SU-DHL-6 (cell line): Measurements from ENCODE around the gene CDKL4.
"Not testable (repeated sequence)": the region's sequence is repeated elsewhere in the genome, so short reads cannot be mapped to it uniquely, and the experiment has no call there.

ENCODE experiments used
- H2AFZ ChIP-seq: fragments of 200-600 bp; sonication (generic); 2 replicates; pipeline ENCODE4 v1.6.1; 2014; ENCODE audit warnings: low read depth, mild to moderate bottlenecking, moderate library complexity, mixed read lengths, antibody characterized with exemption, low read length; ENCODE audit not compliant: severe bottlenecking
- H3F3A ChIP-seq: fragments of 200-600 bp; shearing (Covaris generic); 2 replicates; pipeline ENCODE4 v1.6.0; 2016; ENCODE audit warnings: antibody characterized with exemption, mild to moderate bottlenecking; ENCODE audit not compliant: insufficient read depth
- H3K27ac ChIP-seq: fragments of 200-600 bp; sonication (generic); 2 replicates; pipeline ENCODE4 v1.5.1; 2016; ENCODE audit warnings: low read depth, mild to moderate bottlenecking, low read length, moderate library complexity, mixed read lengths
- H3K27me3 ChIP-seq: fragments of 200-600 bp; sonication (generic), shearing (Covaris generic); 2 replicates; pipeline ENCODE4 v1.6.0; 2014; ENCODE audit warnings: mild to moderate bottlenecking, low read length
- H3K36me3 ChIP-seq: fragments of 200-600 bp; sonication (generic); 2 replicates; pipeline ENCODE4 v1.6.1; 2014; ENCODE audit warnings: mild to moderate bottlenecking, low read length, mixed read lengths
- H3K4me2 ChIP-seq: fragments of 300-600, 200-600 bp; shearing (Covaris generic), sonication (generic); 2 replicates; pipeline ENCODE4 v1.6.0; 2014; ENCODE audit warnings: low read length, low read depth, mild to moderate bottlenecking; ENCODE audit not compliant: poor library complexity, severe bottlenecking
- H3K4me3 ChIP-seq: fragments of 200-600 bp; sonication (generic); 2 replicates; pipeline ENCODE4 v1.5.1; 2014; ENCODE audit warnings: antibody characterized with exemption, low read length, mild to moderate bottlenecking, mixed read lengths; ENCODE audit not compliant: insufficient read depth, poor library complexity, severe bottlenecking
- H3K79me2 ChIP-seq: fragments of 200-600 bp; sonication (generic); 2 replicates; pipeline ENCODE4 v1.6.1; 2014; ENCODE audit warnings: mild to moderate bottlenecking, low read length, moderate library complexity; ENCODE audit not compliant: insufficient read depth
- H3K9ac ChIP-seq: fragments of 200-600 bp; sonication (generic); 2 replicates; pipeline ENCODE4 v1.7.0; 2014; ENCODE audit warnings: mild to moderate bottlenecking, low read length
- H3K9me2 ChIP-seq: fragments of 200-600 bp; sonication (generic); replicated peaks from 2 replicates; pipeline ENCODE4 v1.6.1; 2014; ENCODE audit warnings: low read length; ENCODE audit not compliant: insufficient read depth
- H3K9me3 ChIP-seq: fragments of 200-600 bp; sonication (generic); 2 replicates; pipeline ENCODE4 v1.6.1; 2014; ENCODE audit warnings: low read length, mixed read lengths; ENCODE audit not compliant: insufficient read depth
- H4K20me1 ChIP-seq: fragments of 200-600 bp; sonication (generic); 2 replicates; pipeline ENCODE4 v1.6.1; 2014; ENCODE audit warnings: low read depth, mild to moderate bottlenecking, antibody characterized with exemption, low read length, moderate library complexity, mixed read lengths
- CTCF ChIP-seq: fragments of 200-600 bp; sonication (generic); IDR thresholded peaks from one replicate; pipeline ENCODE4 v1.5.1; 2017; ENCODE audit warnings: antibody characterized with exemption, mild to moderate bottlenecking, low read length, moderate library complexity; ENCODE audit not compliant: insufficient read depth, poor library complexity, severe bottlenecking
- EZH2phosphoT487 ChIP-seq: fragments of 200-600 bp; sonication (generic), shearing (Covaris generic); conservative IDR thresholded peaks from 2 replicates; pipeline ENCODE4 v1.6.1; 2018; ENCODE audit warnings: mild to moderate bottlenecking, antibody characterized with exemption, low read length, moderate library complexity, mixed read lengths

CDKL4 gene

GRCh38 chr2:39174022-39174421 is 69.7 kb downstream of the CDKL4 start:
- no peaks in the 10 kb centered on the region for H3F3A ChIP-seq

GRCh38 chr2:39172047-39172706 is 71.6 kb downstream of the CDKL4 start:
- H3K79me2 ChIP-seq, H3K4me2 ChIP-seq, H3K4me3 ChIP-seq: not testable (repeated sequence)

More at GRCh38 chr2:39174022-39174421, 69.7 kb downstream of the CDKL4 start:
- Histone ChIP-seq H3K36me3 (no peaks in the 10 kb centered on the region), H3K27ac (no peak overlapping the region), H4K20me1 (no peaks in the 10 kb centered on the region), H3K4me3 (no peak overlapping the region), H2AFZ (no peak overlapping the region), H3K9ac (no peak overlapping the region), H3K27me3 (no peaks in the 10 kb centered on the region), H3K9me3 (no peaks in the 10 kb centered on the region), H3K4me2 (no peak overlapping the region), H3K79me2 (no peaks in the 10 kb centered on the region), H3K9me2 (no peaks in the 10 kb centered on the region)
- TF ChIP-seq EZH2phosphoT487 (no peak), CTCF (no peak)

DNA sequence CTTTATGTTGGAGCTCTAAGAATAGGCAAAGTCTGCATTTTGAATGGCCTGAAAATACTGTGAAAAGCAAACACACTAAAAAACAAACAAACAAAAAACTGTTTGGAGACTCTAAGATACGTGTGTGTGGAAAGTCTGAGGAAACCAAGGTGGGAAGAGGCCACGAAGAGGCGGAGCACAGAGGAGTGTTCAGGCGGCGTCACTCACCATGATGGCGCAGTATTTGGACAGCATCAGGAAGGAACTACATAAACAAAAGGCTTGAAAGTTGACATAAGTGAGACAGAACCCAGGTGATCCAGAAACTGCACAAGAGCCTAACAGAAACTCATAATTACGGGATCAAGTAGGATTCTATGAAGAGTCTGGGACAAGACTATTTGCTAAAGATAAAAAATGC is 72.1 kb downstream of the CDKL4 start:
- Histone ChIP-seq H3K9me3 (no peaks in the 10 kb centered on the region), H3K27me3 (no peaks in the 10 kb centered on the region), H3K9me2 (no peaks in the 10 kb centered on the region), H3K36me3 (no peaks in the 10 kb centered on the region), H3F3A (no peaks in the 10 kb centered on the region), H3K4me2 (no peak overlapping the region), H3K9ac (no peak overlapping the region), H4K20me1 (no peaks in the 10 kb centered on the region), H3K4me3 (no peak overlapping the region), H3K79me2 (no peaks in the 10 kb centered on the region), H3K27ac (no peak overlapping the region), H2AFZ (no peak overlapping the region)
- TF ChIP-seq CTCF (no peak), EZH2phosphoT487 (no peak)

More at GRCh38 chr2:39172047-39172706, 71.6 kb downstream of the CDKL4 start:
- H3K27me3 ChIP-seq, H3K36me3 ChIP-seq, H4K20me1 ChIP-seq, H2AFZ ChIP-seq, H3K9me3 ChIP-seq, H3K9me2 ChIP-seq, H3K9ac ChIP-seq, H3K27ac ChIP-seq, H3F3A ChIP-seq: not testable (repeated sequence)

GRCh38 chr2:39164089-39164488 is 79.7 kb downstream of the CDKL4 start:
- Histone ChIP-seq H3K4me3 (no peak overlapping the region), H3K27me3 (no peaks in the 10 kb centered on the region), H3F3A (no peaks in the 10 kb centered on the region), H3K9me3 (no peaks in the 10 kb centered on the region), H3K9me2 (no peaks in the 10 kb centered on the region), H2AFZ (no peak overlapping the region), H3K4me2 (no peak overlapping the region), H3K36me3 (no peaks in the 10 kb centered on the region), H3K27ac (no peak overlapping the region), H3K9ac (no peak overlapping the region), H3K79me2 (no peaks in the 10 kb centered on the region), H4K20me1 (no peaks in the 10 kb centered on the region)
- TF ChIP-seq EZH2phosphoT487 = no peak
- TF ChIP-seq CTCF = no peak
